Trophoblast cell (in vitro differentiated cells and primary cell): Measurements from ENCODE around the gene ULK3.
"Not testable (repeated sequence)": the region's sequence is repeated elsewhere in the genome, so short reads cannot be mapped to it uniquely, and the experiment has no call there.

Experiments
- DNase-seq, 2 donors: peaks; one replicate each; pipeline ENCODE4 v3.0.0-alpha.2; 2016
- H2AFZ ChIP-seq: 2 replicates; pipeline ENCODE4 v1.6.1; 2013; ENCODE audit warnings: low read length, moderate library complexity, mild to moderate bottlenecking; ENCODE audit not compliant: insufficient read depth, poor library complexity
- H2AK5ac ChIP-seq: 2 replicates; pipeline ENCODE4 v1.6.1; 2013; ENCODE audit warnings: mild to moderate bottlenecking, low read length
- H2BK120ac ChIP-seq: 2 replicates; pipeline ENCODE4 v1.6.1; 2013; ENCODE audit warnings: low read length, mild to moderate bottlenecking, moderate library complexity; ENCODE audit not compliant: insufficient read depth, poor library complexity
- H2BK12ac ChIP-seq: 2 replicates; pipeline ENCODE4 v1.6.1; 2013; ENCODE audit warnings: mild to moderate bottlenecking, low read length, moderate library complexity
- H2BK5ac ChIP-seq: 2 replicates; pipeline ENCODE4 v1.6.1; 2013; ENCODE audit warnings: low read length, low read depth, moderate library complexity, mild to moderate bottlenecking; ENCODE audit not compliant: poor library complexity
- H3K14ac ChIP-seq: 2 replicates; pipeline ENCODE4 v1.6.1; 2013; ENCODE audit warnings: mild to moderate bottlenecking, low read length
- H3K18ac ChIP-seq: 2 replicates; pipeline ENCODE4 v1.6.1; 2013; ENCODE audit warnings: mild to moderate bottlenecking, low read length
- H3K23ac ChIP-seq: 2 replicates; pipeline ENCODE4 v1.6.1; 2013; ENCODE audit warnings: low read length
- H3K27ac ChIP-seq: 2 replicates; pipeline ENCODE4 v1.5.1; 2013; ENCODE audit warnings: low read depth, mild to moderate bottlenecking, inconsistent platforms, low read length, moderate library complexity
- H3K27me3 ChIP-seq: 2 replicates; pipeline ENCODE4 v1.6.1; 2013; ENCODE audit warnings: inconsistent platforms, mild to moderate bottlenecking, low read length, moderate library complexity; ENCODE audit not compliant: insufficient read depth
- H3K36me3 ChIP-seq, 2 experiments: 1 replicate in 1 of 2; 2 replicates in 1 of 2; pipeline ENCODE4 v1.6.1; 2013; ENCODE audit warnings: low read length in 2 of 2, mild to moderate bottlenecking in 2 of 2, moderate library complexity in 1 of 2; ENCODE audit not compliant: insufficient read depth in 2 of 2, control insufficient read depth in 1 of 2
- H3K4ac ChIP-seq: 2 replicates; pipeline ENCODE4 v1.6.1; 2013; ENCODE audit warnings: low read depth, mild to moderate bottlenecking, low read length, moderate library complexity
- H3K4me1 ChIP-seq, 2 experiments: 1 replicate in 1 of 2; 2 replicates in 1 of 2; pipeline ENCODE4 v1.6.1; 2013; ENCODE audit warnings: low read length in 2 of 2, mild to moderate bottlenecking in 2 of 2, moderate library complexity in 1 of 2; ENCODE audit not compliant: insufficient read depth in 2 of 2, control insufficient read depth in 1 of 2
- H3K4me2 ChIP-seq: 2 replicates; pipeline ENCODE4 v1.6.1; 2013; ENCODE audit warnings: inconsistent platforms, mild to moderate bottlenecking, low read length, moderate library complexity
- H3K4me3 ChIP-seq: 2 replicates; pipeline ENCODE4 v1.5.1; 2013; ENCODE audit warnings: mild to moderate bottlenecking, low read depth, low read length, inconsistent platforms
- H3K79me1 ChIP-seq: one replicate; pipeline ENCODE4 v1.6.1; 2013; ENCODE audit warnings: low read length
- H3K79me2 ChIP-seq: 2 replicates; pipeline ENCODE4 v1.6.1; 2013; ENCODE audit warnings: low read length, mild to moderate bottlenecking; ENCODE audit not compliant: control insufficient read depth, insufficient read depth, poor library complexity
- H3K9ac ChIP-seq: 2 replicates; pipeline ENCODE4 v1.6.1; 2013; ENCODE audit warnings: mild to moderate bottlenecking, low read length
- H3K9me3 ChIP-seq: 2 replicates; pipeline ENCODE4 v1.6.1; 2013; ENCODE audit warnings: low read depth, mild to moderate bottlenecking, control low read depth, inconsistent platforms, low read length; ENCODE audit not compliant: insufficient read depth
- H4K12ac ChIP-seq: 2 replicates; pipeline ENCODE4 v1.6.1; 2013; ENCODE audit warnings: low read depth, mild to moderate bottlenecking, low read length, moderate library complexity
- H4K8ac ChIP-seq: 2 replicates; pipeline ENCODE4 v1.6.1; 2013; ENCODE audit warnings: low read depth, mild to moderate bottlenecking, low read length, moderate library complexity
- H4K91ac ChIP-seq: one replicate; pipeline ENCODE4 v1.6.1; 2013; ENCODE audit warnings: low read depth, mild to moderate bottlenecking, low read length, moderate library complexity
- WGBS: extraction: QIAGEN DNeasy Blood & Tissue Kit; methylation state at CpG from one replicate; pipeline ENCODE4 v1.1.7; 2013; ENCODE audit warnings: missing lambda C conversion rate; ENCODE audit not compliant: insufficient read length, insufficient coverage; ENCODE audit errors: extremely low coverage; 5-methylcytosine and 5-hydroxymethylcytosine counted together

Gene ULK3

GRCh38 chr15:74889883-74890664 lies 47.1 kb upstream of the ULK3 start, which contains the start of gene MPI:
Gene MPI (plus strand): TSS chr15:74890042. CDS start chr15:74890074, 32 bp downstream.
- no CpG with 5 or more reads among the region's 47 CpGs for WGBS

GRCh38 chr15:74889390-74889882 lies 46.5 kb upstream of the ULK3 start:
- no CpG with 5 or more reads among the region's 8 CpGs for WGBS
- H3K18ac ChIP-seq = no peak overlapping the region
- no peak overlapping the region for H3K14ac ChIP-seq
- H3K27ac ChIP-seq = peak overlapping the region; percentile 1
- H3K4me2 ChIP-seq = peak overlapping the region; percentile 89
- H2BK5ac ChIP-seq = no peak overlapping the region
- H2AFZ ChIP-seq = peak overlapping the region; percentile 20
- no peaks in the 10 kb centered on the region for H3K27me3 ChIP-seq
- H3K36me3 ChIP-seq = peaks cover 19 to 23% of the 10 kb centered on the region in 2 experiments
- H2BK120ac ChIP-seq = no peak overlapping the region
- no peak overlapping the region for H4K12ac ChIP-seq
- no peak overlapping the region for H3K23ac ChIP-seq
- H4K8ac ChIP-seq = peak overlapping the region; percentile 31
- no peak overlapping the region for H3K4ac ChIP-seq
- peak overlapping the region; percentile 55 for H3K9ac ChIP-seq
- peaks cover 7 to 13% of the 10 kb centered on the region in 2 experiments for H3K4me1 ChIP-seq
- no peak overlapping the region for H2BK12ac ChIP-seq
- peaks cover 5% of the 10 kb centered on the region for H3K79me2 ChIP-seq
- H3K4me3 ChIP-seq = peak overlapping the region; percentile 88
- DNase-seq = peak in 1 of 2 donors; percentile 38
- H2AK5ac ChIP-seq = no peak overlapping the region
- H4K91ac ChIP-seq = peak overlapping the region; percentile 16
- peaks cover 5% of the 10 kb centered on the region for H3K79me1 ChIP-seq
- no peaks in the 10 kb centered on the region for H3K9me3 ChIP-seq

More at GRCh38 chr15:74889883-74890664, 47.1 kb upstream of the ULK3 start, which contains the start of gene MPI:
- H3K79me2 ChIP-seq = peaks cover 5% of the 10 kb centered on the region
- peak within 1 kb of the TSS; percentile 88 for H3K4me3 ChIP-seq
- H3K23ac ChIP-seq = no peak within 1 kb of the TSS
- H3K27ac ChIP-seq = peak within 1 kb of the TSS; percentile 34
- peaks cover 7 to 11% of the 10 kb centered on the region in 2 experiments for H3K4me1 ChIP-seq
- H4K12ac ChIP-seq = peak within 1 kb of the TSS; percentile 92
- peak within 1 kb of the TSS; percentile 5 for H2BK12ac ChIP-seq
- H4K8ac ChIP-seq = peak within 1 kb of the TSS; percentile 96
- no peaks in the 10 kb centered on the region for H3K27me3 ChIP-seq
- no peaks in the 10 kb centered on the region for H3K9me3 ChIP-seq
- peaks cover 19 to 23% of the 10 kb centered on the region in 2 experiments for H3K36me3 ChIP-seq
- peak within 1 kb of the TSS; percentile 92 for H3K9ac ChIP-seq
- peak within 1 kb of the TSS; percentile 94 for H2AFZ ChIP-seq
- peak within 1 kb of the TSS; percentile 89 for H3K4me2 ChIP-seq
- DNase-seq = peak; percentile 92
- peak within 1 kb of the TSS; percentile 74 for H2BK120ac ChIP-seq
- peak within 1 kb of the TSS; percentile 94 for H3K14ac ChIP-seq
- H3K4ac ChIP-seq = peak within 1 kb of the TSS; percentile 49
- H2BK5ac ChIP-seq = peak within 1 kb of the TSS; percentile 59
- H4K91ac ChIP-seq = peak within 1 kb of the TSS; percentile 86
- H3K18ac ChIP-seq = peak within 1 kb of the TSS; percentile 92
- peaks cover 5% of the 10 kb centered on the region for H3K79me1 ChIP-seq
- H2AK5ac ChIP-seq = peak within 1 kb of the TSS; percentile 51

- H4K91ac ChIP-seq = no peak overlapping the region
- no peak overlapping the region for H3K4ac ChIP-seq
- H3K4me3 ChIP-seq = no peak overlapping the region
- WGBS = no CpG with 5 or more reads among the region's 4 CpGs
- no peaks in the 10 kb centered on the region for H3K9me3 ChIP-seq
- H3K36me3 ChIP-seq = peaks cover 19 to 23% of the 10 kb centered on the region in 2 experiments
- H2AFZ ChIP-seq = no peak overlapping the region
- no peak overlapping the region for H3K9ac ChIP-seq
- H3K27ac ChIP-seq = peak overlapping the region; percentile 1
- no peak overlapping the region for H2BK12ac ChIP-seq
- no peak overlapping the region for H3K14ac ChIP-seq
- H3K4me2 ChIP-seq = no peak overlapping the region
- H3K4me1 ChIP-seq = peaks cover 7 to 13% of the 10 kb centered on the region in 2 experiments
- H3K27me3 ChIP-seq = no peaks in the 10 kb centered on the region
- peaks cover 5% of the 10 kb centered on the region for H3K79me1 ChIP-seq
- no peak overlapping the region for H2AK5ac ChIP-seq
- no peak overlapping the region for H3K18ac ChIP-seq
- H3K23ac ChIP-seq = no peak overlapping the region
- H4K12ac ChIP-seq = no peak overlapping the region
- H4K8ac ChIP-seq = no peak overlapping the region
- no peak overlapping the region for H2BK5ac ChIP-seq
- peak; percentile 84 to 85 for DNase-seq
- H2BK120ac ChIP-seq = no peak overlapping the region
- peaks cover 5% of the 10 kb centered on the region for H3K79me2 ChIP-seq
Measured at GRCh38 chr15:74888716-74889115, 45.8 kb upstream of the ULK3 start.

- WGBS = no CpG with 5 or more reads among the region's 10 CpGs
- H4K8ac ChIP-seq, H3K4ac ChIP-seq, H4K91ac ChIP-seq, H2BK5ac ChIP-seq, H3K9ac ChIP-seq, H2BK120ac ChIP-seq, H4K12ac ChIP-seq, H2AK5ac ChIP-seq, H3K14ac ChIP-seq, H3K9me3 ChIP-seq, H3K4me3 ChIP-seq, H3K23ac ChIP-seq, H2AFZ ChIP-seq, H3K79me2 ChIP-seq, H3K79me1 ChIP-seq, H3K18ac ChIP-seq, H3K27me3 ChIP-seq, H3K27ac ChIP-seq, H3K4me2 ChIP-seq, DNase-seq, H2BK12ac ChIP-seq: not testable (repeated sequence)
- peaks cover 10 to 12% of the 10 kb centered on the region in 2 experiments for H3K36me3 ChIP-seq
- peaks cover 7 to 13% of the 10 kb centered on the region in 2 experiments for H3K4me1 ChIP-seq
Measured at GRCh38 chr15:74887537-74888193, 44.7 kb upstream of the ULK3 start.
